GM12878 (cell line): Measurements from ENCODE around the gene TSPAN12. TPM values are rescaled to one million over a fixed set of nuclear protein-coding genes. Genes with fewer than 3 reads are reported as not detected.

Experiments
- BMI1 ChIP-seq: fragments of 450-650 bp; IDR thresholded peaks from 2 replicates; pipeline ENCODE4 v1.6.1; 2016; ENCODE audit warnings: mild to moderate bottlenecking, moderate library complexity, borderline replicate concordance
- CUX1 ChIP-seq: IDR thresholded peaks from 2 replicates; pipeline ENCODE4 v1.6.1; 2012; ENCODE audit warnings: improper control_type of control experiment, low read depth, low read length; ENCODE audit not compliant: insufficient replicate concordance
- E2F4 ChIP-seq: IDR thresholded peaks from 2 replicates; pipeline ENCODE4 v1.6.1; 2012; ENCODE audit warnings: low read depth, low read length, improper control_type of control experiment
- EZH2 ChIP-seq: IDR thresholded peaks from 2 replicates; pipeline ENCODE4 v1.6.1; 2012; ENCODE audit warnings: low read depth, mild to moderate bottlenecking, control low read depth, inconsistent platforms, low read length, borderline replicate concordance; ENCODE audit not compliant: control insufficient read depth
- GABPA ChIP-seq: IDR thresholded peaks from 2 replicates; pipeline ENCODE4 v1.6.1; 2014; ENCODE audit warnings: antibody characterized with exemption, low read depth, mild to moderate bottlenecking, inconsistent platforms
- PAX5 ChIP-seq: IDR thresholded peaks from 2 replicates; pipeline ENCODE4 v1.6.1; 2011; ENCODE audit warnings: low read depth, low read length, borderline replicate concordance
- POLR2AphosphoS5 ChIP-seq: IDR thresholded peaks from 2 replicates; pipeline ENCODE4 v1.6.1; 2011; ENCODE audit warnings: mild to moderate bottlenecking, low read length, inconsistent platforms
- RELA ChIP-seq: fragments of 450-650 bp; IDR thresholded peaks from 2 replicates; pipeline ENCODE4 v1.8.0; 2014; ENCODE audit warnings: borderline replicate concordance; ENCODE audit not compliant: partially characterized antibody
- REST ChIP-seq: IDR thresholded peaks from 2 replicates; pipeline ENCODE4 v1.6.1; 2012; ENCODE audit warnings: mild to moderate bottlenecking, low read depth, low read length
- RUNX3 ChIP-seq: IDR thresholded peaks from 2 replicates; pipeline ENCODE4 v1.6.1; 2012; ENCODE audit warnings: low read length, inconsistent platforms
- SIX5 ChIP-seq: IDR thresholded peaks from 2 replicates; pipeline ENCODE4 v1.6.1; 2011; ENCODE audit warnings: mild to moderate bottlenecking, low read depth, low read length, moderate library complexity; ENCODE audit not compliant: severe bottlenecking
- SMARCA5 ChIP-seq: fragments of 450-650 bp; IDR thresholded peaks from 2 replicates; pipeline ENCODE4 v1.6.1; 2017; ENCODE audit warnings: mild to moderate bottlenecking
- SPI1 ChIP-seq: IDR thresholded peaks from 2 replicates; pipeline ENCODE4 v1.6.1; 2011; ENCODE audit warnings: low read depth, mild to moderate bottlenecking, low read length, moderate library complexity, borderline replicate concordance; ENCODE audit not compliant: insufficient read depth
- ZBED1 ChIP-seq: IDR thresholded peaks from 2 replicates; pipeline ENCODE4 v1.6.1; 2016; ENCODE audit warnings: borderline replicate concordance
- ZNF592 ChIP-seq: fragments of 450-650 bp; IDR thresholded peaks from 2 replicates; pipeline ENCODE4 v1.6.1; 2017; ENCODE audit warnings: mild to moderate bottlenecking, moderate library complexity
- ZSCAN29 ChIP-seq: fragments of 450-650 bp; IDR thresholded peaks from 2 replicates; pipeline ENCODE4 v1.6.1; 2017; ENCODE audit warnings: mild to moderate bottlenecking, moderate library complexity
- polyA plus RNA-seq, 11 experiments: library from polyadenylated mRNA; depleted of rRNA in 4 of 11; unstranded in 6 of 11; stranded (reverse) in 5 of 11; fragments of >200 nt; fragmentation: Nextera tagmentation in 4 of 11; fragmentation: Illumina TruSeq in 1 of 11; extraction: Ambion mirVana in 4 of 11; extraction: Trizol in 1 of 11; gene quantifications; 1 replicate in 1 of 11; 2 replicates in 10 of 11; pipeline versions ENCODE4 v1.2.1 to v1.2.3, GENCODE V29; 2011 to 2016; ENCODE audit warnings: inconsistent platforms in 2 of 11, missing spikeins in 2 of 11, low read depth in 1 of 11
- total RNA-seq, 4 experiments: library from RNA; depleted of rRNA in 3 of 4; stranded (reverse); fragments of >200 nt in 3 of 4; fragmentation: Illumina TruSeq in 1 of 4; extraction: Trizol in 1 of 4; gene quantifications; 2 replicates each; pipeline versions ENCODE4 v1.2.1 to v1.2.3, GENCODE V29; 2013 to 2021

Gene TSPAN12
- total and polyA plus RNA-seq, 10 of the 15 experiments (the other 5 are each of a cell fraction or from before 2014, with no cell fraction given), result 0.67 to 110 (median 1.3) TPM

- TF ChIP-seq RUNX3 (peak; percentile 28; the same call in 1 of the 2 replicates), ZNF592 (peak; percentile 88), PAX5 (0 out of 2 replicates have a peak, but pooled peaks have one; percentile 27), POLR2AphosphoS5 (no peak), CUX1 (peak; percentile 65), SMARCA5 (0 out of 2 replicates have a peak, but pooled peaks have one; percentile 3), E2F4 (no peak), ZBED1 (no peak), SPI1 (peak; percentile 76), REST (no peak), RELA (peak; percentile 84), SIX5 (no peak), GABPA (no peak), EZH2 (no peak), ZSCAN29 (no peak), BMI1 (0 out of 2 replicates have a peak, but pooled peaks have one; percentile 6)
Observed at GRCh38 chr7:120837599-120837998, 20.3 kb downstream of the TSPAN12 start (continued).
